GM12801 (cell line): ENCODE results near the gene PDE9A.

Experiments used
- CTCF ChIP-seq: IDR thresholded peaks from one replicate; pipeline ENCODE4 v1.5.1; 2011; ENCODE audit warnings: control low read depth; ENCODE audit not compliant: insufficient read length; ENCODE audit errors: extremely low read depth

The PDE9A gene

GRCh38 chr21:42651515-42652401, 1.7 kb upstream of the PDE9A start:
- TF ChIP-seq CTCF = no peak

DNA sequence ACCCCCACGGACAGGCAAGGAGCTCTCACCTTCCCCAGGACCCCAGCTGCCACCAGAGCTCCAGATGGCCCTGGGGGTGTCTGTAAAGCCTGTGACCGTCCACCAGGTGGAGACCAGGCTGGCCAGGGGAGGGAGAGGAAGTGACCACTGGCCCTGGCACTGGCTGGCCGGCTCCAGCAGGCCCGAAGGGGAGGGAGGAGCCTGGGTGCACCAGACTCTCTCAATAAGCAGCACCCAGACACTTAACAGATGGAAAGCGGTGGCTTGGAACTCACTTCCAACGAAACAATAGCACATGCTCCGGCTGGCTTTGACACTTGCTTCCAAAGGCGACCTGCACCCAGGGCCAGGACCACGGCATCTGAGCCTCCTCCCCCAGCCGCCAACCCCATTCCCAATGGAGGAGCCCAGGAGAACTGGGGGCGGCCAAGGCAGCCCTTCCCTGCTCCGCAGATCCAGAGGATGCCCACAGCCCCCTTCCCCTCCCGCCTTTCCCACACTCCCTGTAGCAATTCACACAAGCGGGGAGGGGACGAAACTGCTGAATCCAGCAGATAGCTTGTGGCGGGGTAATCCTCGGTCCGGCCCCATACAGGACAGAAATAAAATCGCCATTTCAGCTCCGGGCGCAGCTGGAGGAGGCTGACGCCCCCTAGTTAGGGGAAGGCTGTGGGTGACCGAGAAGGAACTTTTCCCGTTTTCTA, 742 bp upstream of the PDE9A start:
- no peak for TF ChIP-seq CTCF

DNA sequence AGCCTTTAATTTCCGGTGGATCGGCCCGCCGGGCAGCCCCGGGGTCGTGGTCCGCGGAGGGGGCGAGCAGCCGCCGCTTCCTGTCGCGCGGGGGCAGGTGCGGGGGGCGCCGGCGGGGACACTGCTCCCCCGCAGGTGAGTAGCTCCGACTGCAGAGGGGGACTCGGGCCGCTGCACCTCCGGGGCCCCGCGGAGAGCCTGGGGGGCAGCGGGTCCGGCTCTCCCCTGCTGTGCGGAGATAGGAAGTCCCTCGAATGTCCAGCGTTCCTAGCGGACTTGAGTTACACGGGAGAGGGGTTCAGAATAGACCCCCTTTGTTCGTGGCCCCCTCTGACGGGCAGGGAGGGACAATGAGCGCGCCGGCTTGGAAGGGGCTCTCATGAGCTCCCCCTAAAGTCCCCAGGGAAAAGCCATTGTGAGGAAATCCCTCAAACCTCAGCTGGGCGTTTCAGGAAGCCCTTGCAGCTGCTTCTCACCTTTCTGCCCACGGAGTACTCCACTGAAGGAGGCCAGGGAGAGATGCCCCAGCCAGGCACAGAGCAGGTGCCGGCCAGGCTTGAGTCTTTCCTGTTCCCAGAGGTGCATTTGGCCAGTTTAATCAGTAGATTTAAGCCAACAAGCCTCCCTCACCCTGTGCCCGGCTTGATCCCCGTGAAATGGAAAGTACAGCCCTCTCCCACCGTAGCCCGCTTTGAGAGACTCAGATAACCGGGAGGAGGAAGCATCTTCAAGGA, 925 bp downstream of the PDE9A start:
- TF ChIP-seq CTCF = no peak

DNA sequence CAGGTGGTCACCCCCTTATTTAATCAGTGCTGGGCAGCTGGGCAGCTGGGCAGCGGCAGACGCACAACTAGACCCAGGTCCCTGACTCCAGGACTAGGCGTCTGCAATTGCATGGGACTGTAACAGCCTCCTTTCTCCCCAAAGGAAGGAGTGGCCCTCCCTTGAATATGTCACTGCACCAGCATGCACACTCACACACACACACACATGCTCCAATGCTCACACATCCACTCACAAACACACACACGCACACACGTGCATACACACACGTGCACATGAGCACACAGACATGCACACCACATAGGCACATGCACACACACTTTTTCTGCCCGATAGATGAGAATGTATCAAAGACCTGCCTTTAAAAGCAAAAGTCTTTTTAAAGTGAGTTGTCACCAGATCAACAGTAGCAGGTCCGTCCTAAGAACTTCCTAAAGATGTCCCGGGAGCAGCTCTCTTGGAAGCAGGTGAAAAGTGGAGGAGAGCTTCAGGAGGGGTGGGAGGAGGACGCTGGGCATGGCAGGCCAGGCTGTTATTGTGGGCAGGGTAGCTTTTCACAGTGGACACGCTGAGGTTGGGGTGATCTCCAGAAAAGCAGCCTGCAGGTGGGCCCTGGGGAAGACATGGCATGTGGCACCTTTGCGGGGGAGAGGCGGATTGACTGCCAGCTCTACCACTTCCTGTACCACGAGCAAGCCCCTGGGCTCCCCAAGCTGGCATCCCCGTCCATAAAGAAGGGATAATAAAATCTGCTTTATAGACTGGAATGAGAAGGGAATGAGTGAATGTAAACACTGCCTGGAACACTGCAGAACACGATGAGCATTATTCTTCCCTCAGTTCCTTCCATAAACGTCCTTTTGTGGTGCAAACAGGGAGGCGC, 1.7 kb downstream of the PDE9A start:
- no peak for TF ChIP-seq CTCF

DNA sequence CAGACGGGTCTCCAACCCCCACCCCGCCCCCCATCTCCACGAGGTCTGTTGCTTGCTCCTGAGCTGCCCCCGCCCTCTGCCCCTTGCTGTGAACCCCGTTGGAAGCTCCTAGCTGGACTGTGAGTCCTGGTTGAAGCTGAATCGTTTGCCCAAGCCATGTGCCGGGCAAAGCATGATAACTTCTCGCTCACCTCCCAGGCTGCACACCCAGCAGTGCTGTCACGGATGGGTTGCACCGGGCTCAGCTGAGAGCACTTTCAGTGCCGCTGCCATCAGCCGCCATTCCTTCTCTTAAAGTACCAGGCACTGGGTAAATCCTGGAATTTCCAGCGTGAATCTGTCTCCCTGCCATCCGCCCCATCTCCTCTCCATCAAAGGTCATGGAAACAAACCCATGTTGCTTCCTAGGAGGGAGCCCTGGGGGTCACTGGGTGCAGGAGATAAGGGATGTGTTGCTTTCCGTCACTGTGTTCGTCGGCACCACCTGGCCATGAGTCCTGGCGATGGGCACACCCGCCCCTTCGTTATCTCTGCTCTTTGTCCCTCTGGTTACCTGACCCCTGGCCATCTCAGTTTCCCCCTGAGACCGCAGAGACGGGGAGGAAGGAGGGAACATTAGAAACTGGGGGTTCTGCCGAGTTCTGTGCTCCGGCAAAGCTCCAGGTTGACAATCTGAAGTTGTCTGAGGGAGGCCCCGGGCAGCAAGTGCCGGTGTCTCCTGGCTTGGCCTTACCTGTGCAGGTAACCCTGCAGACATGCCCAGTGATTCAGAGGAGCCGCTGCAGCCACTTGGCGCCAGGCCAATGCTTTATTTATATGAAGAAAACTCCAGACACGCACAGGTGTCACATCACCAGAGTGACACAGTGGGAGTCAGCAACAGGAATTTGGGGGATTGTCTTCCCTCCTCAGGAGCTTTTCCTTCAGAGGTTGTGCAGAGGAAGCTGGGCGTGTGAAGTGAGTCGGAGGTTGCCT, 2.7 kb downstream of the PDE9A start:
- no peak for TF ChIP-seq CTCF

GRCh38 chr21:42656872-42657271, 3.5 kb downstream of the PDE9A start:
- TF ChIP-seq CTCF = no peak
